Fibroblast of the conjunctiva (primary cell): Measurements from ENCODE around the gene TIFAB.
"Not testable (repeated sequence)": the region's sequence is repeated elsewhere in the genome, so short reads cannot be mapped to it uniquely, and the experiment has no call there.

Source experiments
- DNase-seq: peaks from one replicate; pipeline ENCODE4 v3.0.0-alpha.2; 2010; ENCODE audit warnings: low read depth

TIFAB gene, protein sequence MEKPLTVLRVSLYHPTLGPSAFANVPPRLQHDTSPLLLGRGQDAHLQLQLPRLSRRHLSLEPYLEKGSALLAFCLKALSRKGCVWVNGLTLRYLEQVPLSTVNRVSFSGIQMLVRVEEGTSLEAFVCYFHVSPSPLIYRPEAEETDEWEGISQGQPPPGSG

DNA sequence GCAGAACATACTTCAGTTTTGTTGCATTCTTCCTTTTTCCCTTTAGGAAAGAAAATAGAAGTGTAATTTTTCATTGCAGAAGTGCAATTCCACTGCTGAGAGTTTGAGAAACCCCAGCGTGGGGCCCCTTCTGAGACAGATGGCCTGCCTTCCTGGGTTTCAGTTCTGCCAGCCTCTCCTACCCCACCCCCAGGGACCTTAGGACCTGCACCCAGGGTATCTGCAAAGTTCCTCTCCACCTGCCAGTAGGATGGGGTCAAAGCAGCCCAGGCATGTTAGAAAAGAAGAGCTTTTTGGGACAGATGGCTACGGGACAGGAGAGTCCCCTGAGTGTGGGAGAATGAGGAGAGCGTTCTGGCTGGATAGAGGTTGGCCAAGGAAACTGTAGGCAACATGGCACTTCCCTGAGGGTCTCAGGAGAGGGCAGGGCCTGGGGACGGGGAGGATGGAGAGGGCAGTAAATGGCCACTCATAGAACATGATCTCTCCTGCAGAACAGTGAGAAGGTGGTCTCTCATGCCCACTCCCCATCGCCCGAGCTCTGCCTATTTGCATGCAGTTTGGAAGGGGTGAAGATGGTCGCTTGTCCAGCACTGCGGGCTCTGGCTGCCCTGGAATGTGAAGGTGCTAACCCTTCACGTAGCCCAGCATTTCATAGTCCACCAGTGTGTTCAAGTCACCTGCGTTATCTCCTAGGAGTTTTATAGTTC is at the start of gene TIFAB:
TIFAB (minus strand) TSS at position 31 of the 710 bp plus-strand sequence. CDS start 2,412 bp downstream, outside the sequence.
- no peak for DNase-seq

DNA sequence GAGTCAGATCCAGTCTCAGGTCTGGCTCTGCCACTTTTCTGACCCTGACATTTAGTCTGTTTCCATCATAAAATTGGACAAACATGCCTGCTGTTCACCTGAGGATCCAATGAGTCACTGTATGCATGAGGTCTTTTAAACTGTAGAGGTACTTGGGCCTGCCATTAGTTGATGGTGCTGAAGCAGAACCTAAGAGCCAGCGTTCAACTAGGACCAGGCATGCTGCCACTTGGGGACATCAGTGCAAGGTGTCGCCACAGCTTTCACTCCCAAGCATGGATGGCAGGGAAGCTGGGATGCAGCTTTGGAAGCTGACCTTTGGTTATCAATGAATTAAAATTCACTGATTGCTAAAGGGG is 46.5 kb upstream of the TIFAB start:
- DNase-seq, result no peak

DNA sequence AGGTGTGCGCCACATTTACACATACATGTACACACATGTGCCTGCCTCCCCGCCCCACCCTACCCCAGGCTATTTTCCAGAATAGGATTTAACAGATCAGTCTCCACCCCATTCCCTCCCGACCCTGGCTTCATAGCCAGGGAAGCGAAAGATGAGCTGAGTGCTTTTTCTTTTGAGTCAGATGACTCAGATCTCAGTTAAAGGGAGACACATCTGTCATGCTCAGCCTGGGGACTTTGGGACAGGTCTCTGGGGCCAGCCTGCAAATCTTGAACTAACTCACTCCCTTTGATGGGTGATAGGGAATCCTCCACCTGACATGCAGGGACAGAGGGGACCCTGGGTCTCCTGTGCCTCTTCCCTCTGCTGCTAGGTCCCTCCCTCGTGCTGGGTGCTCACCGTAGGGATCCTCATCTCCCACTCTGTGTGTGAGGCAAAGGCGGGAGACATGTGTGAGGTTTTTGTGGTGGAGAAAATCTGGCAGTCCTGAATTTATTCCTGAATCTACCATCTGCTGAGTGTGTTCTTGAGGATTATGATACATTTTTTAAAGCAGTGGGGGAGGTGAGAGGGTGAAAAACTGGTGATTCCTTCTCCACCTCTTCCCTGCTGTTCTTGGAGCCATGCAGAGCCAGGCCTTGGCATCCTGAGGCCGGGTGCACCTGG is 46.0 kb upstream of the TIFAB start:
- DNase-seq, result no peak

DNA sequence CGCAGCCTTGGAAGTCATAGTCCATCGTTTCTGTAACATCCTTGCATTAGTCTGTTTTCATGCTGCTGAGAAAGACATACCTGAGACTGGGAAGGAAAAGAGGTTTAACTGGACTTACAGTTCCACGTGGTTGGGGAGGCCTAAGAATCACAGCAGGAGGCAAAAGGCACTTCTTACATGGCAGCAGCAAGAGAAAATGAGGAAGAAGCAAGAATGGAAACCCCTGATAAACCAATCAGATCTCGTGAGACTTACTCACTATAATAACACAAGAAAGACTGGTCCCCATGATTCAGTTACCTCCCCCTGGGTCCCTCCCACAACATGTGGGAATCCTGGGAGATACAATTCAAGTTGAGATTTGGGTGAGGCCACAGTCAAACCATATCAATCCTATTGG is 43.4 kb upstream of the TIFAB start:
- not testable (repeated sequence) for DNase-seq

DNA sequence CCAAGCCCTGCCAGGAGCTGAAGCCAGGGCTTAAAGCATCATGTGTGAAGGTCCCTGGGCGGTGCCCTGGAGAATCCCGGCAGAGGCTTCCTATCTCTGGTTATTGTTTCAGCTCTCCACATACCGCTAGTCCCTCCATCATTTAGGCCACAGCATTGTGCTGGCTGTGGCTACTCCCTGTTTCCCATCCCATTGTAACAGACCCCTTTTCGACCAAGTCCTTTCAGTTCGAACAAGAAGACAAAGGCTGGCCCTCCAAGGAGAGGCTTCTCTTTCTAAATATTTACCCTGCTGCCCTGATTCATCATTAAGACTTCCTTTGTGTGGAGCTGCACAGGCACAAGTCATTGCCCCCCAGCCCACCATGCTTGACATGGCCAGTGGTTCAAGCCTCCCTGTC is 42.0 kb upstream of the TIFAB start:
- no peak for DNase-seq

DNA sequence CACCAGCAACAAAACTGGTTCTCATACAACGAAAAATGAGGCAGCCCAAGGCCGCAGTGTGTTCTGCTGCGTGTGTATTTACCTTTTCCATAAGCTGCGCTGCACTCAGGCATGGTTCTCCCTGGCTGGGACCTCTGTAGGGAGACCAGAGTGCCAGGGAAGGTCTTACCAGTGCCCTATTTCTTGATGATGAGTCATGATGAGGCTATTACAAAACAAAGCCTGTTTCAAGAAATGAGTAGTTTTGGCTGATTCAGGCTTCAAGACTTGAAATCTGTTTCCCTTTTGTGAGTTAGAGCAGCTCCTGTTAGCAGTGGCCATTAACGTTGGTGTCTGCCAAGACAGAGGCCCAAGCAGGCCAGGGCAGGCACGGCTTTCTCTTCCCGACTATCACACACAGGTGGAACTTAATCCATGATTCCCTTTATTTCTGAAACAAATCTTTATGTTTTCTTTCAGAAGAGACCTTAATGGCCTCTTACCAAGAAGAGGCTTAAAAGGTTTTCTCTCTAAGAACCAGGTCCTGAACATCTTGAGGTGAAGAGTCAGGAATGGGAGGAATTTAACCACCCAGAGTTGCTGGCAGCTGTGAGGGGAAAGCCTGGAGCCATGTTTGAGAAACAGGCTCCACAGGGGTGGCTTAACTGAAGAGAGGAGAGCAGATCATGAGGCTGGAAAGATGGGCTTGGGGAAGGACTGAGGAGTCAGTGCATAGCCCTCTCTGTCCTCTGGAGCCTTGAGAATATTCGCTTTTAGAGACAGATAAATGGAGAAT is 41.4 kb upstream of the TIFAB start:
- DNase-seq, result peak; percentile 89

DNA sequence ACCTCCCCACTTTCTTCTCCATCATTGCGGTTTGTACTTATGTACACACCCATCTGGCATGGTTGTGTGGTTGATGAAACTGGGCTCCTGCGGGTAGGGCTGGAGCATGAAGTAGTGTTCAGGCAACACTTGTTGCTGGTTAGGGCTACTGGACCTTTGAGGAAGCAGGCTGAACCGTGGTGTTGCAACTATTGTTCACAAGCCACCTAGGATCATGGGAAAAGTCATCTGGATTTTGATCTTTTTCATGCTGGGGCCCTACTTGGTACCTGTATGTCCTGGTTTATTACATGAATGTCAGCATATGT is 40.1 kb upstream of the TIFAB start:
- DNase-seq, result no peak

DNA sequence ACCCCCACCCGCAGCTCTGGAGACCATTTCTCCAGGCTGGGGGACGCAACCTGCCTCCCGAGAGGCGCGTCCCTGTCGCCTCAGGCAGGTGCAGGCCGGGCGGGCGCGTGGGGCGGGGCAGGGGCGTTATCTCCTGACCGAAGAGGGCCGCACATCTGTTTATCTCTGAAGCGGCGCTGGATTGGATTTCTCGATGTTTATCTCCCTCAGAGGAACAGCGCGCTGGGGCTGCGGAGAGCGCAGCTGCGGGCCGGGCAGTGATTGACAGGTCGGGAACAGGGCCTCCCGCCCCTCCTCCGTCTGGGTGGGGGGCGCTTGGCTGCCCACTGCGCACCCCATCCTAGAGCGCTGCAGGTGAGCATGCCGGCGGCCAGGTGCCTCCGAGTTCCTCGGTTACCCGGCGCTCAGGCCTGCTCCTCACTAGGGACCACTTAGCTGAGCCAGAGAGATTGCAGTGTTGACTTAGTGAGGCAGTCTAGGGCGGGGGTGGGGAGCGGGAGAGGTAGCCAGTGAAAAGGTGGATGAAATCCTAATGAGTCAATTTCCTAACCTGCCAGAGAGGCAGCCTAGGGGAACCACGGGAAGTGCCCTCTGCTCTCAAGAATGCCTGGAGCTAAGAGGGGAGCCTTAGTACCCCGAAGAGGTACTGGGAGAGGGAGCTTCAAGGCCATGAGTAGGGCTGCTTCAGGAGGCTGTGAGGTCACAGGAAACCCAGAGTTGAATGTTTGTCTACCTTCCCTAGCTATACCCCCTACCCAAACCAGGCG is 39.6 kb upstream of the TIFAB start:
- DNase-seq, result no peak

DNA sequence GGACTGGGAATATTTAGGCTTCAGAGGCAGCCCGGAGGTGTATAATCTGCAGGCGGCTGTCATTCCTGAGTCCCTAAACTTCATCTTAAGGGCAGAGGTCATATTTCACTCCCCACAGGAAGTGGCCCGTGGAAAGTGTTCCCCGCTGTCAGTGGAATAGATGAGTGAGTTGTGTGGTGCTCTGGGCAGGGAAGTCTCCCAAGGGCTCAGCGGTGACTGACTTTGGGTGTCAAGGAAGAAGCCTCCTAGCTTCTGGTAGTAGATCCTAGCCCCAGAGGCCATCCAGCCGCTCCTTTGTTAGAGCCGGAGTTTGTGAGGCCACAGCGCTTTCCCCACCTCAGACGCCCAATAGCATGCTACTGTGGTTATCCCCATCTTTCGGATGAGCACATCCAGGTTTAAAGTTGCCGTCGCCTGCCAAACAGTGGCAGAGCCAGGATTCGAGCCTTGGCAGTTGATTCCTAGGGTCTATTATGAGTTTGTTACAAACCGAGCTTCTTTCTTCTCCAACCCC is 38.9 kb upstream of the TIFAB start:
- DNase-seq, result no peak

DNA sequence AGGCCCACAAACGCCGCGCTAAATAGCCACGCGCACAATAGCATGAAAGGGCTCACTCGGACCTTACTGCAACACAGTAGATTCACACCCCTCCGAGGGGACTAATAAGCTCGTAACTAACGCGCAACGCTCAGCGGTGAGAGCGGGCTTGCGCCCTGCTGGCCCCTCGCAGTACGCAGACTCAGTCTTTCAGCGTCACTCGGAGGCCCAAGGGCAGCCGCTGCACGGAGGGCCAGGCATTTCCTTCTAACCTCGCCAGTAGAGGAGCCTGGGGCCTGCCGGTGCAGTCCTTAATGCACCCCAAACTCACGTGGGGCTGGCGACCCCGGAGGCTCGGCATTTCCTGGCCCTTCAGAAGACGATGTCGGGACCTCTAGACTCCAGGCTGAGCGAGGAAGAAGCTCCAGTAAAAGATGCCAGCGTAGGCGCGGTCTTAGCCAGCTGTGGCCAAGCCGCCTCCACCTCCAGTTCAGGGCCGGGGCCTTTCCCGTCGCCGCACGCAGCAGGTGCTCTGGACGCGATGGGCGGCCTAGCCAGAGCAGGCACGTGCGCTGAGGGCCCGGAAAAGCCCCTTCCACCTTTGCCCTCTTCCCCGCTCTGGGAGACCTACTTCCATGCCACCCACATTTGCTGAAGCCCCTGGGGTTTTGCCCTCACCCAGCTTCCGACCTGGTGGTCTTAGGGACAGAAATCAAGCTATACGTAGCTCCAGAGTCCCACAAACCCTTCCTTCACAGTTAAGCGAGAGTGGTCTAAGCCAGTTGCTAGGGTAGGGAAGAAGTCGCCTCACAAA is 38.3 kb upstream of the TIFAB start:
- no peak for DNase-seq

DNA sequence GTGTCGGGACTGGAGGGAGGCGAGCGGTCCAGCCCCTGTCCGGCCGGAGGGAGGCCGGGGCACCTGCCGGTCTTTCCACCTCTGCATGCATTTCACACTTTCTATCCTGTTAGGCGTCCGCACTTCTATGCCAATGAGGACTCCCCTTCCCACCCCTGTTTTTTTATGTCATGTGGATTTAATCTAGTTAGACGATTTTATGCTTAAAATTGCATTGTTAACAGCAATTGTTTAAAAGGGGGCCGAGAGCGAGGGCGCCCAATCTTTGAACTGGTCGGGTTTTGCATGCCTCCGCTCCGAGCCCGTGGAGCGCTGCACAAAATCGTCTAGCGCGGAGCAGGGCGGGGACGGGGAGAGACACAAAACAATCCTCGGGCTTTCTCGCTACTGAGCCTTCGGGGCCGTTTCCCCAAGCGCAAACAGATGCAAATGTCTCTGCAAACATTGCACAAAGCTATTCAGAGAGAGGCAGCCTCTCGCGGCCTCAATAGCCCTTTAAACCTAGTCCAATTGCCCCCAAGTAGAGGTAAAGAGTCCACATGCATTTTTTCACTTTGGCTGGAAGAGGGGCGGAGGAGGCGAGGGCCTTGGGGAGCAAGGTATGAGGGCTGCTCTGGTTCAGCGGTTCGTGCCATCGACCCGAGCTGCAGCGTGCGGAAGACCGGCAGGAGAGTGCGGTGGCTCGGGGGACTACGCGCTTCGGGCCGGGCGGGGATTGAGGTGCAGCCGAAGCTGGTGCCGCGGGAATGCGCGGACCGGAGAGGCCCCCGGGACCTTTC is 37.5 kb upstream of the TIFAB start:
- DNase-seq, result no peak

DNA sequence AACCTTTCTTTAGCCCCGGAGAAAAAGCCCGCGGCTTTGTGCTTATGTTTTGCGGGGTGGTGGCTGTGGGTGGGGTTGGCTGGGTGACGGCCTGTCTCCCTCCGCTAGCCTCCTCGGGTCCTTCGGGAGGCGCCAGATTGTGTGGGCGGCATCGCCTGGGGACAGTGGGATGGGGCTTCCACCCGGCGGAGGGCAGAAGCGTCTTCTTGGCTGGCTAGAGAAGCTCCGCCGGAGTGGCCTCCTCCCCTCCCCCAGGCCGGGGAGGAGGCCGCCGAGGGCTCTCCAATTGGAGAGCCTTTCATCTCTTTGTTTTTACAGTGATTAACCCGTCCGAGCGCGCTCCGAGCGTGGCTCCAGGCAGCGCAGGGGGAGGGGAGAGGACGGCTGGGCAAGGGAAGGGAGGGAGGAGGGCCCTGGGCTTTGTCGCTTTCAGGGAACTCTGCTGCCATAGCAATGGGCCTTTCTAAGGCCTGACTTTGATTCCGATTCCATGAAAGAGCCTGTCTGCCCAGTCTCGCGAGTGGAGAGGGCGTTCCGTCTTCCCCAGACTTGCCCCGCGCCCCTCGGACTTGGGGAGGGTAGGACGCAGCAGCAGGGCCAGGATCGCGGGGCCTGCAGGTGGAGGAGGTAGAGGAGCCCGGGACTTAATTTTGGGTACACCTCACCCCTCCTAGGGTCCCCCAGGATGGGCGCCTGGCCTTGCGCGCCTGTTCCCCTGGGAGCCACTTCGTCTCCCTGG is 36.7 kb upstream of the TIFAB start:
- DNase-seq, result peak; percentile 49

DNA sequence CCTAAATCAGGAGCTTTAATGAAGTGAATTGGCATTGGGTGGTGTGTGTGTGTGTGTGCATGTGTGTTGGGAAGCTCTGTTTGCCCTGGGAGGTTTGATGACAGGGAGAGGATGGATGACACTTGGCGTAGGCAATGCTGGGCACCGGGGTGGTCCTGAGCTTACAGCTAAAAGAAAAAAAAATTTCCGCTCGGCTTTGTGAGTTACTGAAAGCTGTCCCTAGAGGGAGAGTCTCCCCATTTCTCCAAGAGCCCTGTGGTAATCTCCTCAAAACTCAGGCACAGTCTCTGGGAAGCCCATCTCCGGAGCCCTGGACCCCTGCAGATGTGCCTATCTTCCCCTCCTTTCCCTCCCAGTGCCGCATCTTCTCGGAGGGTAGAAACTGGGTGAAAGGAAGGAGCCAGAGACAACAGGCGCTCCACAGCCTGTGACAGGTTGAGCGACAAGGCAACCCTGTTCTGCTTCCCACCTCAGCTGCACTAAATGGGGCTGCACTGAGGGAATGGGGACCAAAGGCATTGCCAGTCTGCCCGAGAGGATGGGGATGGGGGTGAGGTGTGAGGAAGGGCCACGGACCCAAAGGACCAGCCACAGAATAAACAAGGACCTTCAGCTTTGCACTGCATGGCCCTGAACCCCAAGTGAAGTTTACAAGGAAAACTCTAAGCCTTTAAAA is 35.8 kb upstream of the TIFAB start:
- DNase-seq, result no peak

DNA sequence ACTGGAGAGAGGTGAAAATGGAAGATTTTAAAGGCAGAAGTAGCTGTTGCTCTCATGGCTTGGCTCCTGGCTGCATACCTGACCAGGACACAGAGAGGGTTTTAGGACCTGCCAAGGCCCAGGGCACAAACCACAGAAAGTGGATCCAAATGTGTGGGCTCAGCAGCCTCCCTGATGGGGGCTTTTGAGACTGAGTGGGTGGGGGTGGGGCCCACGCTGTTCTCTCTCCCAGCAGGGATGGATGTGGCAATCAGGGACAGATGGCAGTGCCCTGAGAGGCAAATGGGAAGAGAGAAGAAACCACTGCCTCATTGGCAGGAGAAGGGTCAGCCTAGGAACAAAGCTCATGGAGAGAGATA is 34.9 kb upstream of the TIFAB start:
- DNase-seq, result no peak

DNA sequence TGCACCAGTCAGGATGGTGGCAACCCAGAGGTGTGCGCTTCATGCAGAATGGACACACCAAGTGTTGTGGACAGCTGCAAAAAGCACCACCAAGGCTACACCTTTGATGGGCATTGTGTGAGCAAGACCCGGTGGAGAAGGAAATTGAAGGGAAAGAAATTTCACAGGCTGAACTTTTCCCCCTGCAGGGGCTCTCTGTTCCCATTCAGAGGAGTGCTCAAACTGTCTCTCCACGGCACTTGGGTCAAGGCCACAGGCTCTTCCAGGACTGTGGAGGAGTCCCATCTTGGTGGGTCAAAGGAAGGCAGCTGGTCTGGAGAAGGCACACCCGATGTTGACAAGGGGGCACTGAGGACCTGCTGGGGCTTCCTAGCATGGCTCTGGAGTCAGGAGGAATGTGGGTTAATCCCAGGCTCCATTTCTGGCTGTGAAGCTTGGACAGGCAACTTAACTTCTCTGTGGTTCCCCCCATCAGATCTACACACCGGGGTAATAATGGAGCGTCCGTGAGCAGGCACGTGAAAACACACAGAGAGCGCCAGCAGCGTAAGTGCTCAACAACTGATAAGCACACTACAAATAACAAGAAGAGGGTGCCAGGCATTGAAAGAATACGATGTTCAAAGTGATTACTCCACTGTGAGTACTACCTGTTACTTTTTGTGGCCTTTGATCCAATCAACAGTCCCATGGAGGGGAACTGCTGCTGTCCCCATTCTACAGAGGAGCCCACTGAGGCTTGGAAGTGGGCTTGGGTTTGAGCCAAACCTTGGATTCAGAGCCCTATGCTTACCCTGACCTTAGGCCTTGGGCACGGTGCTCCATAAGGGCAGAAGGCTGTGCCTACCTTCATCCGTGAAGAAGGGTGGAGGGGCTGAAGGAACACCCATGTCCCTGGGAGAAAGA is 34.2 kb upstream of the TIFAB start:
- DNase-seq, result no peak

DNA sequence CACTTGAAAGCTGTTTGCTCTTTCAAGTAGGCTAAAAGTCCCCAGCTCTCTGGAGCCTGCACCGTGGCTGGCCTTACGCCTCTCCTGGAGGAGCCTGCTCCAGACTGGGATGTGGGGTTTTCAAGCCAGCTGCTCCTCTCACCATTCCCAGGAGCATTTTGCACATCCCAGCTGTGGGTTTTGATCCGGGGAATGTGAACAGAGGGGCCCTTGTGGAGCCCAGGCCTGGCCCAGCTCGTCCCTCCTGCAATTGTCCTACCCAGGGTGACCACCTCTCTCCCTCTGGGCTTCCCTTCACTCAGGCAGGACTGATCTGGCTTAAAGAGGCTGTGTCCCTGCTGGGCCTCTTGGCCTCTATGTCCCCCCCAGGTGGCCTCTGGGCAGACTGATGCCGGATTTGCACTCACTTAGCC is 32.5 kb upstream of the TIFAB start:
- DNase-seq, result no peak

DNA sequence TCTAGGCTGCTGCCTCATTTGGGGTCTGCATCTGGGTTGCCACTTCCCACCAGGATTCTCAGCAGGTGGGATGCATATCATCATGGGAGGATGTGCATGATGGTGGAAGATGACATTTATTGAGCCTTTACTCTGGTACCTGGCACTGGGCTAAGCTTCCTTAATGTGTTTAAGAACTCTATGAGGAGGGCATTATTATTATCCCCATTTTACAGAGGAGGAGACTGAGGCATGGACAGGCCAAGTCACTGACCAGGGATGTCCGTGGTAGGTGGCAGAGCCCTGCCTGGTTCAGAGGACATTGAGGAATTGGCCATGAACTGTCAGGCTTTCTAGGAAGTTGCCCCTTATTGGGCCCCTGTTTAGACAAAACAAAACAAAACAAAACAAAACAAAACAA is 31.1 kb upstream of the TIFAB start:
- no peak for DNase-seq

DNA sequence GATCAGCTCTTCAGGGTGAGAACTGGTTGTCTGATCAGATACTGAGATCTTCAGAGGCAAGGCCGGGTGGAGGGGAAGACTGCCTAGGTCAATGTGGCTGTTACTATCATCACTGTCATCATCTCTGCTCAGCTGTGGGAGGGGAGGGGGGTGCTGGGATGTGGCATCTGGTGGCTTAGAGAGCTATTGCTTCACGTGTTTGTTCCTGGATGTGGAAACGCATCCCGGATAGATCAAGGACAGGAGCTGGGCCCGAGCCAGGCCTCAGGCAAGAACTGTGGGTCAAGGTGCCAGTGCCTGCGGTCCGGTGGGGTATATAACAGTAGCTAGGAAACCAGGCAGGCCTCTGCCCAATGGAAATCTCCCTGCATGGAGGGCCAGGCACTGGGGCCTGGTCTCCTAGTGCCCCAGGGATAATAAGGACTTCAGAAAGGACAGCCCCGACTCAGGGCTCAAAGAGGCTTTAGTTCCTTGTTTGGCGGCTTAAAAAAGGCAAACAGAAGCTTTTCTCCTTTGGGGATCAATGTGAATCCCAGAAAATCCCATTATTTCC is 30.3 kb upstream of the TIFAB start:
- no peak for DNase-seq
